ENCODE data around the gene BCAN. TPM values are rescaled to one million over a fixed set of nuclear protein-coding genes. Genes with fewer than 3 reads are reported as not detected.
A peak's percentile ranks its signal among the peaks of the same experiment; 100 is the strongest.
"Not testable (repeated sequence)": the region's sequence is repeated elsewhere in the genome, so short reads cannot be mapped to it uniquely, and the experiment has no call there.

Gene BCAN
- total RNA-seq, 1 donor from 2014 or later = 0.11 TPM

- DNase-seq (ENCODE audit: low read depth) = no peak
Measured at GRCh38 chr1:156615946-156616345, 26.0 kb upstream of the BCAN start.

- DNase-seq (ENCODE audit: low read depth) = peak; percentile 48
Measured at GRCh38 chr1:156616463-156616862, 25.5 kb upstream of the BCAN start.

- DNase-seq (ENCODE audit: low read depth) = no peak
Measured at GRCh38 chr1:156618853-156619581, 22.9 kb upstream of the BCAN start, which contains the start of gene HAPLN2. TSS of gene HAPLN2 (plus strand) at chr1:156619415. CDS start at chr1:156623491, 4,076 bp downstream.

- DNase-seq (ENCODE audit: low read depth) = no peak
Measured at GRCh38 chr1:156619582-156619955, 22.3 kb upstream of the BCAN start.

GRCh38 chr1:156622581-156623297 is 19.2 kb upstream of the BCAN start:
- DNase-seq (ENCODE audit: low read depth) = no peak

GRCh38 chr1:156623946-156624813 is 17.7 kb upstream of the BCAN start:
- no peak for DNase-seq (ENCODE audit: low read depth)

GRCh38 chr1:156624814-156625435 is 17.0 kb upstream of the BCAN start:
- DNase-seq (ENCODE audit: low read depth) = no peak

GRCh38 chr1:156625436-156626078 is 16.4 kb upstream of the BCAN start:
- peak; percentile 50 for DNase-seq (ENCODE audit: low read depth)

- no peak for DNase-seq (ENCODE audit: low read depth)
Measured at GRCh38 chr1:156626079-156626438, 15.9 kb upstream of the BCAN start.

- DNase-seq (ENCODE audit: low read depth) = peak; percentile 83
Measured at GRCh38 chr1:156627313-156627880, 14.5 kb upstream of the BCAN start.

- DNase-seq (ENCODE audit: low read depth) = no peak
Measured at GRCh38 chr1:156629823-156630449, 12.0 kb upstream of the BCAN start.

GRCh38 chr1:156631152-156631551 is 10.8 kb upstream of the BCAN start:
- not testable (repeated sequence) for DNase-seq (ENCODE audit: low read depth)

- DNase-seq (ENCODE audit: low read depth) = no peak
Measured at GRCh38 chr1:156632355-156632754, 9.6 kb upstream of the BCAN start.

GRCh38 chr1:156638189-156638985 is 3.5 kb upstream of the BCAN start:
- no peak for DNase-seq (ENCODE audit: low read depth)

GRCh38 chr1:156639601-156640101 is 2.3 kb upstream of the BCAN start:
- peak; percentile 92 for DNase-seq (ENCODE audit: low read depth)

GRCh38 chr1:156640842-156641706 is 843 bp upstream of the BCAN start:
- no peak for DNase-seq (ENCODE audit: low read depth)

- no peak for DNase-seq (ENCODE audit: low read depth)
Measured at GRCh38 chr1:156642265-156643048, 540 bp downstream of the BCAN start.

All from myocyte (in vitro differentiated cells).